ENCODE measurements around the gene SLC66A1.

SLC66A1 gene

DNA sequence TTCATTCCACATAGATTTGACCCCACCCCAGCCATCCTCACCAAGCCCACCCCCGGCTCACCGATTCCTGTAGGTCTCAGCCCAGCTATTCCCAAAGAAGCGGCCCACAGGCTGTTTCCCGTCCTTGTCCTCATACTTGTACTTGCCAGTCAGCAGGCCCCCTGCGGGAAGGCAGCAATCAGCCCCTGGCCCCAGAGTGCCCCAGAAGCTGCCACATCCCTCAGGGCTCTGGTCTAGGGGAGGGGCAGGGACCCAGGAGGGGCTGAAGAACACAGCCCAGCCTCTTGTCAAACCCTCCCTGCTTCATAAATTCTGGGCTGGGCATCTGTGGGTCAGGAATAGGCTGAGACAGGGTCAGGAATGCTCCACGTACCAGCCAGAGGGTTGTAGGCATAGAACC is 5.2 kb upstream of the SLC66A1 start:
- H3K27me3 ChIP-seq (ENCODE audit: low read depth, low read length), result no peaks in the 10 kb centered on the region

DNA sequence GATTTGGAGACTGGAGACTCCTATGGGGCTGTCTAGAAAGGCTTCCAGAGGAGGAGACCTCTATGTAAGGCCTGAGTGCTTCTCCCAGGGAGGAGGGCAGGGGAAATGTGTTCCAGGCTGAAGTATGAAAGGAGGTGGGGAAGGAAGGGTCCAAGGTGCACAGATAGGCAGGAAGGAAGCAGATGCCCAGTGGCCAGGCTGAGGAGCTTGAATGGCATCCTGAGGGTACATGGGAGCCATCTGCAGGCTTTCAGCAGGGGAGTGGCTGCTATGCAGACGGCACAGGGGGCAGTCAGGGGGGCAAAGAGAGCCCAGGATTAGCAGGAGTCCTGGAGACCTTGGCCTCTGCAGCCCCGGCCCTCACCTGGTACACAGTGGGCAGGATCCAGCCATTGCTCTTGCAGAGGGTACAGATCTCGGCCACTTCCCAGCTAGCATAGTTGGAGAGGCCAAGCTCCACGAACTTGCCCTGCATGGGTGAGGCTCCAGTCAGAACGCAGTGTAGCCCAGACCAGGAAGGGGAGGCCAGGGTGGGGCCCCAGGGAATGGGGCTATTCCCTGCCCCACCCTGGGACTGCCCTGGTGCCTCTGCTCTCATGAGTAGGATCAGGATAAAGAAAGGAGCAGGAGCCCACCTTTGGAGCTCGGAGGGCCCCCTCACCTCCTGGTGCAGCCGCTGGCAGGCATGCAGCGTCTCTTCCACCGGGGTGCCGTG is 4.2 kb upstream of the SLC66A1 start:
- Histone ChIP-seq H3K36me3 (replicated peaks; ENCODE audit: low read depth, low read length) (peaks cover 4% of the 10 kb centered on the region), H3K9me3 (ENCODE audit: insufficient read depth, low read length) (no peaks in the 10 kb centered on the region)
- no peak for TF ChIP-seq EZH2phosphoT487 (IDR thresholded peaks at IDR 0.05; ENCODE audit: low read depth)
- TF ChIP-seq, protein P1, sequence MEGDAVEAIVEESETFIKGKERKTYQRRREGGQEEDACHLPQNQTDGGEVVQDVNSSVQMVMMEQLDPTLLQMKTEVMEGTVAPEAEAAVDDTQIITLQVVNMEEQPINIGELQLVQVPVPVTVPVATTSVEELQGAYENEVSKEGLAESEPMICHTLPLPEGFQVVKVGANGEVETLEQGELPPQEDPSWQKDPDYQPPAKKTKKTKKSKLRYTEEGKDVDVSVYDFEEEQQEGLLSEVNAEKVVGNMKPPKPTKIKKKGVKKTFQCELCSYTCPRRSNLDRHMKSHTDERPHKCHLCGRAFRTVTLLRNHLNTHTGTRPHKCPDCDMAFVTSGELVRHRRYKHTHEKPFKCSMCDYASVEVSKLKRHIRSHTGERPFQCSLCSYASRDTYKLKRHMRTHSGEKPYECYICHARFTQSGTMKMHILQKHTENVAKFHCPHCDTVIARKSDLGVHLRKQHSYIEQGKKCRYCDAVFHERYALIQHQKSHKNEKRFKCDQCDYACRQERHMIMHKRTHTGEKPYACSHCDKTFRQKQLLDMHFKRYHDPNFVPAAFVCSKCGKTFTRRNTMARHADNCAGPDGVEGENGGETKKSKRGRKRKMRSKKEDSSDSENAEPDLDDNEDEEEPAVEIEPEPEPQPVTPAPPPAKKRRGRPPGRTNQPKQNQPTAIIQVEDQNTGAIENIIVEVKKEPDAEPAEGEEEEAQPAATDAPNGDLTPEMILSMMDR (IDR thresholded peaks at IDR 0.05; ENCODE audit: low read depth, low read length), result no peak

More for the DNA sequence above, 5.2 kb upstream of the SLC66A1 start:
- no peak overlapping the region for H3K27ac ChIP-seq (ENCODE audit: low read length)
- no peak overlapping the region for H3K4me2 ChIP-seq (ENCODE audit: low read length)
- no peak overlapping the region for H2AFZ ChIP-seq (ENCODE audit: low read depth, low read length)
- no peak overlapping the region for H3K4me3 ChIP-seq (ENCODE audit: low read length)
- peaks cover 24% of the 10 kb centered on the region for H3K79me2 ChIP-seq (ENCODE audit: low read length)
- peaks cover 4% of the 10 kb centered on the region for H3K36me3 ChIP-seq (replicated peaks; ENCODE audit: low read depth, low read length)
- peaks cover 6% of the 10 kb centered on the region; the same call in 1 of the 2 replicates for H3K4me1 ChIP-seq (ENCODE audit: low read length)
- TF ChIP-seq, protein P1 (IDR thresholded peaks at IDR 0.05; ENCODE audit: low read depth, low read length), result no peak
- TF ChIP-seq EZH2phosphoT487 (IDR thresholded peaks at IDR 0.05; ENCODE audit: low read depth), result no peak
- H4K20me1 ChIP-seq (ENCODE audit: insufficient read depth, low read length), result no peaks in the 10 kb centered on the region
- H3K9ac ChIP-seq (ENCODE audit: low read length), result no peak overlapping the region
- H3K9me3 ChIP-seq (ENCODE audit: insufficient read depth, low read length), result no peaks in the 10 kb centered on the region

DNA sequence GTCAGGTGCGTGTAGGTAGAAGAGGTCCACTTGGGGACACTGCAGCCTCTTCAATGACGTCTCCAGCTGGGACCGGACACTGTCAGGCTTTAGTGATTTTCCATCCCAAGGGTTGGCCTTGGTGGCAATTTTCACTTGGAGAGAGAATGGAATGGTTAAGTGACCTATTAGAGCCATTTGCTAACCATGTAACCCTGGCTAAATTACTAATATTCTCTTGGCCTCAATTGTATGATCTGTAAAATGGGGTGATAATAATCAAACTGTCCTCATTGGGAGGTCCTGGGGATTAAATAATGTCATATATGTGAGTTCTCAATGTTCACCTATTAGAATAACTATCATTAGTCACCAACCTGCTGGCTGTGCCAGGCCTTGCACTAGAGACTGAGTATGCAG is 3.6 kb upstream of the SLC66A1 start:
- no peak for TF ChIP-seq EZH2phosphoT487 (IDR thresholded peaks at IDR 0.05; ENCODE audit: low read depth)
- TF ChIP-seq, protein P1 (IDR thresholded peaks at IDR 0.05; ENCODE audit: low read depth, low read length), result no peak
- Histone ChIP-seq H3K9me3 (ENCODE audit: insufficient read depth, low read length) (no peaks in the 10 kb centered on the region), H3K27me3 (ENCODE audit: low read depth, low read length) (no peaks in the 10 kb centered on the region), H3K79me2 (ENCODE audit: low read length) (peaks cover 38% of the 10 kb centered on the region), H3K4me2 (ENCODE audit: low read length) (no peak overlapping the region), H3K9ac (ENCODE audit: low read length) (no peak overlapping the region), H3K27ac (ENCODE audit: low read length) (no peak overlapping the region), H3K4me3 (ENCODE audit: low read length) (no peak overlapping the region), H3K4me1 (ENCODE audit: low read length) (peaks cover 10% of the 10 kb centered on the region), H4K20me1 (ENCODE audit: insufficient read depth, low read length) (no peaks in the 10 kb centered on the region), H2AFZ (ENCODE audit: low read depth, low read length) (no peak overlapping the region), H3K36me3 (replicated peaks; ENCODE audit: low read depth, low read length) (peaks cover under 1% of the 10 kb centered on the region)

More for the DNA sequence above, 4.2 kb upstream of the SLC66A1 start:
- H3K27me3 ChIP-seq (ENCODE audit: low read depth, low read length), result no peaks in the 10 kb centered on the region
- no peak overlapping the region for H3K4me3 ChIP-seq (ENCODE audit: low read length)
- no peak overlapping the region for H3K27ac ChIP-seq (ENCODE audit: low read length)
- no peak overlapping the region for H3K9ac ChIP-seq (ENCODE audit: low read length)
- H4K20me1 ChIP-seq (ENCODE audit: insufficient read depth, low read length), result no peaks in the 10 kb centered on the region
- no peak overlapping the region for H2AFZ ChIP-seq (ENCODE audit: low read depth, low read length)
- H3K4me2 ChIP-seq (ENCODE audit: low read length), result no peak overlapping the region
- peaks cover 32% of the 10 kb centered on the region for H3K79me2 ChIP-seq (ENCODE audit: low read length)
- H3K4me1 ChIP-seq (ENCODE audit: low read length), result peaks cover 6% of the 10 kb centered on the region; the same call in 1 of the 2 replicates

DNA sequence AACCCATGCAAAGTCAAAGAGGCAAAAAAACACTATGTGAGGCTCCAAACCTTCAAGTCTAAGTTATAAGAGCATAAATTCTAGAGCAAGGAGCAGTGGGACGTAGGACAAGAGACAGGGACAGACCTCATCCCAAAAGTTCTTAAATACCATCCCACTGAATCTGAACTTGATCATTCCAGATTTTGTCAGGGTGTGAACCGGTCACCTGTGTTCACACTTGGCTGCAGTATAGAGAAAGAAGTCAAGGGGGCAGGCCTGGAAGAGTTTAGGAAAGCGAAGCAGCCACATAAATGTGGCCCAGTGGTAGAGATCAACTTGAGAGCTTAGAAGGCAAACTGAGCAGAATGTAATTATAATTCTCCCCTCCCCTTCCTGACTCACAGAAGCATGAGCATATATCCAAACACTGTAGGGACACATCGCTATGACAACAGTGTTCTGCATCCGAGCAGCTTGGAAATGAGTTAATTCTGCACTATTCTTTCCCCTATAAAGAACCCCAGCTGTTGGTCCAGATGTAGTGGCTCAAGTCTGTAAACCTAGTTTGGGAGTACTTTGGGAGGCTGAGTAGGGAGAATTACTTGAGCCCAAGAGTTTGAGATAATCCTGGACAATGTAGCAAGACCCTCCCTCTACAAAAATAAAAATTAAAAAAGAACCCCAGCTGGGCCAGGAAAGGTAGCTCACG is 2.9 kb upstream of the SLC66A1 start:
- H3K4me2 ChIP-seq (ENCODE audit: low read length), result no peak overlapping the region
- H3K9ac ChIP-seq (ENCODE audit: low read length), result no peak overlapping the region
- no peaks in the 10 kb centered on the region for H3K9me3 ChIP-seq (ENCODE audit: insufficient read depth, low read length)
- no peak overlapping the region for H3K27ac ChIP-seq (ENCODE audit: low read length)
- H3K4me1 ChIP-seq (ENCODE audit: low read length), result peaks cover 17% of the 10 kb centered on the region
- no peak overlapping the region for H2AFZ ChIP-seq (ENCODE audit: low read depth, low read length)
- H3K27me3 ChIP-seq (ENCODE audit: low read depth, low read length), result no peaks in the 10 kb centered on the region
- TF ChIP-seq EZH2phosphoT487 (IDR thresholded peaks at IDR 0.05; ENCODE audit: low read depth), result no peak
- TF ChIP-seq, protein P1 (IDR thresholded peaks at IDR 0.05; ENCODE audit: low read depth, low read length), result no peak
- H3K36me3 ChIP-seq (replicated peaks; ENCODE audit: low read depth, low read length), result no peaks in the 10 kb centered on the region
- H3K79me2 ChIP-seq (ENCODE audit: low read length), result peaks cover 45% of the 10 kb centered on the region
- no peaks in the 10 kb centered on the region for H4K20me1 ChIP-seq (ENCODE audit: insufficient read depth, low read length)
- no peak overlapping the region for H3K4me3 ChIP-seq (ENCODE audit: low read length)

Measured in OCI-LY3 (cell line).